ENCODE measurements around the gene CD34. TPM values are rescaled to one million over a fixed set of nuclear protein-coding genes. Genes with fewer than 3 reads are reported as not detected.

The CD34 gene
- total RNA-seq, 4 donors from 2014 or later, result 11.1 to 31.1 (median 17.1) TPM

GRCh38 chr1:207919523-207920170 lies 8.7 kb upstream of the CD34 start:
- Histone ChIP-seq H3K27me3 (no peaks in the 10 kb centered on the region), H3K4me3 (no peak overlapping the region), H3K36me3 (no peaks in the 10 kb centered on the region), H3K4me1 (peaks cover 51% of the 10 kb centered on the region), H3K27ac (peak overlapping the region; percentile 76), H3K9me3 (no peaks in the 10 kb centered on the region)
- DNase-seq (ENCODE audit: low spot score in 2 of 2), result no peak
- TF ChIP-seq POLR2AphosphoS5 (IDR thresholded peaks at IDR 0.05) (no peak), EP300 (IDR thresholded peaks at IDR 0.05) (no peak), POLR2A (IDR thresholded peaks at IDR 0.05) (no peak)
- TF ChIP-seq, protein P1, sequence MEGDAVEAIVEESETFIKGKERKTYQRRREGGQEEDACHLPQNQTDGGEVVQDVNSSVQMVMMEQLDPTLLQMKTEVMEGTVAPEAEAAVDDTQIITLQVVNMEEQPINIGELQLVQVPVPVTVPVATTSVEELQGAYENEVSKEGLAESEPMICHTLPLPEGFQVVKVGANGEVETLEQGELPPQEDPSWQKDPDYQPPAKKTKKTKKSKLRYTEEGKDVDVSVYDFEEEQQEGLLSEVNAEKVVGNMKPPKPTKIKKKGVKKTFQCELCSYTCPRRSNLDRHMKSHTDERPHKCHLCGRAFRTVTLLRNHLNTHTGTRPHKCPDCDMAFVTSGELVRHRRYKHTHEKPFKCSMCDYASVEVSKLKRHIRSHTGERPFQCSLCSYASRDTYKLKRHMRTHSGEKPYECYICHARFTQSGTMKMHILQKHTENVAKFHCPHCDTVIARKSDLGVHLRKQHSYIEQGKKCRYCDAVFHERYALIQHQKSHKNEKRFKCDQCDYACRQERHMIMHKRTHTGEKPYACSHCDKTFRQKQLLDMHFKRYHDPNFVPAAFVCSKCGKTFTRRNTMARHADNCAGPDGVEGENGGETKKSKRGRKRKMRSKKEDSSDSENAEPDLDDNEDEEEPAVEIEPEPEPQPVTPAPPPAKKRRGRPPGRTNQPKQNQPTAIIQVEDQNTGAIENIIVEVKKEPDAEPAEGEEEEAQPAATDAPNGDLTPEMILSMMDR (IDR thresholded peaks at IDR 0.05), result no peak
- 72% methylated on average over 2 of the region's 2 CpGs for WGBS

DNA sequence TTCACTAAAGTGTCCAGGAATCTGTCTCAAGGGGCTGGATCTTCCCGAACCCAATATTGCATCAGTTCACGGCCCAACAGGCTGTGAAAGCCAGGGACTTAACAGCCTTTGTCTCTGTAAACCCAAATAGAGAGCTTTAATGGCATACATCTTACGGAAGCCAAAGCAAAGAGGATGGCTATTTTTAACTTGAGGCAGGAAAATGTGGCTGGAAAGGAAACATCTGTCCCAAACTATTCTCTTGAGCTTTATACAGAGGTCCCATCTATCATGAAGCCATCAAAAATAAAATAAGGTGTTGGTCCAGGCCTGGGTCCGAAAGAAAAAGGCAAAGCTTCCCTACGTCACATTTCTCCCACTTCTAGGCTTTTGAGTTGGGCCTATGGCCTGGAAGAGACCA lies 7.7 kb upstream of the CD34 start:
- 81% methylated on average over 5 of the region's 5 CpGs for WGBS
- H3K27me3 ChIP-seq, result no peaks in the 10 kb centered on the region
- TF ChIP-seq POLR2AphosphoS5 (IDR thresholded peaks at IDR 0.05) (no peak), EP300 (IDR thresholded peaks at IDR 0.05) (no peak), POLR2A (IDR thresholded peaks at IDR 0.05) (no peak)
- TF ChIP-seq, protein P1 (IDR thresholded peaks at IDR 0.05), result no peak
- H3K4me1 ChIP-seq, result peaks cover 44% of the 10 kb centered on the region
- no peak overlapping the region for H3K4me3 ChIP-seq
- H3K27ac ChIP-seq, result no peak overlapping the region
- no peaks in the 10 kb centered on the region for H3K9me3 ChIP-seq
- H3K36me3 ChIP-seq, result no peaks in the 10 kb centered on the region
- no peak for DNase-seq (ENCODE audit: low spot score in 2 of 2)

DNA sequence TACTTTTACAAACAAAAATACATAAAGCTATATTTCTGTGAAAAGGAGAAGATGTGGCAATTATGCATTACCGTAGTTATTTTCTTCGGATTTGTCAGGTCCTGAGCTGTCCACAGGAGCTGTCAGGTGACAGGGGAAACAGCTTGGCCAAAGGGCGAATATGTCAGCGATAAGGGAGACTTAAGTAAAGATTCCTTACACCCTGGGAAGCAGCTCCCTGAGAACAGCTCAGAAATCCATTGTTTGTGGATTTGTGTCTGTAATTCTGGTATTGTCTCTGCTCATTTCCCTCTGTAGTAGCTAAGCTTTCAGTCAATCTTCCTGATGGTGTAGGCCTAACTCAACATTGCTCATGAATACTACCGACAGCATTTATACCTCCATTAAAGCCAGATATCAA lies 7.1 kb upstream of the CD34 start:
- DNase-seq (ENCODE audit: low spot score in 2 of 2), result no peak

GRCh38 chr1:207917080-207917479 lies 6.2 kb upstream of the CD34 start:
- no peak for DNase-seq (ENCODE audit: low spot score in 2 of 2)
- no peak overlapping the region for H3K27ac ChIP-seq

More for the DNA sequence above, 7.1 kb upstream of the CD34 start:
- WGBS, result 83% methylated on average over 5 of the region's 5 CpGs
- Histone ChIP-seq H3K27me3 (no peaks in the 10 kb centered on the region), H3K4me3 (no peak overlapping the region), H3K36me3 (no peaks in the 10 kb centered on the region), H3K9me3 (no peaks in the 10 kb centered on the region), H3K27ac (no peak overlapping the region), H3K4me1 (peaks cover 38% of the 10 kb centered on the region)
- TF ChIP-seq EP300 (IDR thresholded peaks at IDR 0.05) (no peak), POLR2A (IDR thresholded peaks at IDR 0.05) (no peak), POLR2AphosphoS5 (IDR thresholded peaks at IDR 0.05) (no peak)

DNA sequence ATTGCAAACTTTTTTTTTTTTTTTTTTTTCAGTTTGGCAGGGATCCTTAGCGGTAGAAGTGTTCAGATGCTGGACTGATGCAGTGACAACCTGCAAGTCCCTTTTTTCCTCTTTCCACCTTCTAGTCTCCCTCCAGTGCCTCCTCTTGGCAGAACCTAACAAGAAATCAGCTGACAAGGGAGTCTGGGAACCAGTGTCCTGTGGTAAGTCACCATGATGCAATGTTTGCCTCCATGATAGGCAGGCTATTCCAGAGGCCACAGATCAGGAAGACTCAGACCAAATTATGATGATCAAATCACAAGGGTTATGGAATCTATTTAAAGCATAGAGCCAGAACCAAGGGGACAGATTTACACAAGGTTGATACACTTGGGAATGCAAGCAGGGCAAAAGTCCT lies 3.0 kb upstream of the CD34 start:
- WGBS, result 91% methylated on average over 1 of the region's 1 CpG
- H3K9me3 ChIP-seq, result no peaks in the 10 kb centered on the region
- DNase-seq (ENCODE audit: low spot score in 2 of 2), result no peak
- no peak overlapping the region for H3K4me3 ChIP-seq
- H3K36me3 ChIP-seq, result no peaks in the 10 kb centered on the region
- H3K27me3 ChIP-seq, result peaks cover 13% of the 10 kb centered on the region
- peaks cover 23% of the 10 kb centered on the region for H3K4me1 ChIP-seq
- TF ChIP-seq POLR2AphosphoS5 (IDR thresholded peaks at IDR 0.05), result peak in 1 of 3 donors; percentile 16
- no peak for TF ChIP-seq POLR2A (IDR thresholded peaks at IDR 0.05)
- H3K27ac ChIP-seq, result no peak overlapping the region

More at GRCh38 chr1:207917080-207917479, 6.2 kb upstream of the CD34 start:
- Histone ChIP-seq H3K27me3 (no peaks in the 10 kb centered on the region), H3K4me1 (peaks cover 31% of the 10 kb centered on the region), H3K9me3 (no peaks in the 10 kb centered on the region), H3K36me3 (no peaks in the 10 kb centered on the region), H3K4me3 (no peak overlapping the region)
- WGBS, result 88% methylated on average over 4 of the region's 4 CpGs
- no peak for TF ChIP-seq POLR2AphosphoS5 (IDR thresholded peaks at IDR 0.05)
- TF ChIP-seq, protein P1 (IDR thresholded peaks at IDR 0.05), result no peak
- TF ChIP-seq EP300 (IDR thresholded peaks at IDR 0.05), result no peak
- TF ChIP-seq POLR2A (IDR thresholded peaks at IDR 0.05), result no peak

DNA sequence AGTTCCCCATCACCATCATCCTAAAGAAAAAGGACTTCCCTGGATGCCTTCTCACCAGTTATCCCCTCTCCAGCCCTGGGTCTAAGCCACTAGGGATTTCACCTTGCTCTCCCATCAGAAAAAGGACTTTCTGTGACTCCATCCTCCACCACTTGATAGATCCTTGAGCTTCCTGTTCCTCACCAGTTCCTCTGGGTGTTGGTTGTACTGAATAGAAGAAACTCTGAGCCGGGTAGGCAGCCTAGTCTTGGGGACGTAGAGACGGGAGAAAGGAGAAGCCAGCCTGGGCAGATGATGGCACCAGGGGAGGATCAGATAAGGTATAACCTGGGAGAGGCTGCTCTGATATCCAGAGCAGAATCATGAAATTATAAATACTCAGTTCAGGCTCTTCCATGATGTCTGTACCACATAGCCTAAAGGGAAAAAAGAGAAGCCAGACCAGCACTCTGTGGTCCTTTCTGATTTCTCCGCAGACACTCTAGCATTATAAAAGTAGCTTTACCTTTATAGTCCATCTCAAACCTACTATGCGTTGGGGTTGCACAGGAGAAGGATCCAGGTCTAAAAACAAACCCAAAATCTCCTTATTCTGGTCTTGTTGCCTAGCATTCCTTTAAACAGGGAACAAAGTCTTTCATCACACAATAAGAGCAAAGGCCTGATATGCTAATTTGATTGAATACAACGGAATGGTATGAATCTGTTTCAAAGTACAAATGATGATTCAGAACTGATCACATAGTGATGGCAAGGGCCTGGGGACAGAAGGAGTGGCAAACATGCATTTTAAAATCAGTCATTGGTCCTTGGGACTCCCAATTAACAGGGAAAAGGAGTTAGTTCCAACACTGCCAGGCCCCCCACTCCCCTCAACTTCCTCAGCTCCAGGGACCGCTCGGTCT lies 1.2 kb upstream of the CD34 start:
- 59% methylated on average over 8 of the region's 8 CpGs for WGBS
- Histone ChIP-seq H3K27me3 (peaks cover 13% of the 10 kb centered on the region), H3K4me1 (peaks cover 21% of the 10 kb centered on the region), H3K9me3 (no peaks in the 10 kb centered on the region), H3K27ac (peak overlapping the region; percentile 78), H3K36me3 (no peaks in the 10 kb centered on the region), H3K4me3 (no peak overlapping the region)
- no peak for DNase-seq (ENCODE audit: low spot score in 2 of 2)
- no peak for TF ChIP-seq EP300 (IDR thresholded peaks at IDR 0.05)
- no peak for TF ChIP-seq POLR2AphosphoS5 (IDR thresholded peaks at IDR 0.05)
- TF ChIP-seq POLR2A (IDR thresholded peaks at IDR 0.05), result no peak
- TF ChIP-seq, protein P1 (IDR thresholded peaks at IDR 0.05), result no peak
